Dermis microvascular lymphatic vessel endothelial cell (primary cell): Measurements from ENCODE around the gene TECTB. TPM values are rescaled to one million over a fixed set of nuclear protein-coding genes. Genes with fewer than 3 reads are reported as not detected.

ENCODE experiments used
- DNase-seq, 2 donors: peaks; one replicate each; pipeline versions ENCODE4 v3.0.0 to v3.0.0-alpha.2; 2010; ENCODE audit warnings: low read depth in 2 of 2
- total RNA-seq: library from RNA; depleted of rRNA; stranded (reverse); fragments of >200 nt; gene quantifications from 2 replicates; pipeline ENCODE4 v1.2.1, GENCODE V29; 2014

TECTB gene
- total RNA-seq, 1 donor from 2014 or later: not detected

DNA sequence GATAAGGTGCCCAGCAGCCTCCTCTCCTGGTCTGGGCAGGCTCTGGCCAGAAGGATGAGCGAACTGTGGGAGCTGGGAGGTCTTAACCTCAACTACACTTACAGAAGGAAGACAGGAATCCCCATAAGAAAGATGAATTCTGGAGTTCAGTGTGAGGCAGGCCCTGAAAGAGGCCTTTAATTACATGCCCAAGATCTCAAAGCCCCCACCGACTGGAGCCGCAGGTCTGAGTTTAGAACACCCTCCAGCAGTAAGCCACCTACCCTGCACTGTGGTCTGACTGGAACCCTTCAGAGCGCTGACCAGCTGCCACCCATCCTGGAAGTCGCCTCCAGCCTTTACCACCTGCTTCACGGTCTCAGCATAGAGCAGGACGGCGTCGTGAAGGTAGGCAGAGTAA lies 62.5 kb downstream of the TECTB start:
- no peak for DNase-seq

GRCh38 chr10:112346774-112347173 lies 63.6 kb downstream of the TECTB start:
- DNase-seq: no peak

GRCh38 chr10:112347709-112348671 lies 64.8 kb downstream of the TECTB start:
- no peak for DNase-seq

- DNase-seq: no peak
Measured at GRCh38 chr10:112348759-112349158, 65.6 kb downstream of the TECTB start.

DNA sequence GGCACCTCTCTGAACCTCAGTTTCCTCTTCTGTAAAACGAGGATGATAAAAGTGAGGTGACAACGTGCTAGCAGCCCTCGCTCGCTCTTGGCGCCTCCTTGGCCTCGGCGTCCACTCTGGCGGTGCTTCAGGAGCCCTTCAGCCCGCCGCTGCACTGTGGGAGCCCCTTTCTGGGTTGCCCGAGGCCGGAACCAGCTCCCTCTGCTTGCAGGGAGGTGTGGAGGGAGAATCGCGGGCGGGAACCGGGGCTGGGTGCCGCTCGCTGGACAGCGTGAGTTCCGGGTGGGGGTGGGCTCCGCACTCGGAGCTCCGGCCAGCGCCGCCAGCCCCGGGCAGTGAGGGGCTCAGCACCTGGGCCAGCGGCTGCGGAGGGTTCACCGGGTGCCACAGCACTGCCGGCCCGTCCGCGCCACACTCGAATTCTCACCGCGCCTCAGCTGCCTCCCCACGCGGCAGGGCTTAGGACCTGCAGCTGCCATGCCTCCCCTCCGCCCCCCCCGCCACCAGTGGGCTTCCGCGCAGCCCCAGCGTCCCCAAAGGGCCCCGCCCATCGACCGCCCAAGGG lies 66.4 kb downstream of the TECTB start:
- DNase-seq: no peak

DNA sequence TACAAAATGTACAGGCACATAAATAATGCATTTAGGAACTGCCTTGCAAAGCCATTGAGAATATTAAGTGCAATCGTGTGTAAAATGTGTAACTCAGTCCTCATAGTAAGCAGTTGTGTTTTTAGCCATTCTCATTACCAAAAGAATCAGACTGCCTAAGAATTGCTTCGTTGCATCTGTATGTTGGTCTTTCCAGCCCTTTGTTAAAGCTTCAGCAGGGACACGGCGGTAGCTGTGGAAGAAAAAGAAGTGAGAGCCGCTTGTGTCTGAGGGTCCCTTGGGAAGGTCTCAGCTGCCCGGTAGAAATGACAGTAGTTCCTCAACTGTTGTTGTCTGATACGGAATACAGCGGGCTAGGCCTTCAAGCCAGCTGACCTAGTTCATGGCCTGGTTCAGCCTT lies 67.9 kb downstream of the TECTB start:
- no peak for DNase-seq

GRCh38 chr10:112352044-112352443 lies 68.8 kb downstream of the TECTB start:
- DNase-seq: no peak

GRCh38 chr10:112353046-112353445 lies 69.8 kb downstream of the TECTB start:
- no peak for DNase-seq

Other genes with a start within 250 kb of the TECTB start
- gene GPAM, start 99.6 kb upstream of the TECTB start, total RNA-seq: 6.5 and 6.6 TPM in 2 replicates
- 34.4 and 59.9 TPM in 2 replicates for gene ACSL5, start 90.7 kb downstream of the TECTB start, total RNA-seq
- gene ZDHHC6, start 163.5 kb downstream of the TECTB start, total RNA-seq: 20.5 and 22.7 TPM in 2 replicates
- gene VTI1A, start 163.8 kb downstream of the TECTB start, total RNA-seq: 13.6 and 16.8 TPM in 2 replicates